Measurements from ENCODE around the gene SLX4.

The SLX4 gene

GRCh38 chr16:3580251-3580651 is 31.2 kb downstream of the SLX4 start:
- DNase-seq = no peak

GRCh38 chr16:3579776-3580175 is 31.6 kb downstream of the SLX4 start:
- DNase-seq = no peak

- DNase-seq = peak; percentile 82
These were observed 32.5 kb downstream of the SLX4 start for GRCh38 chr16:3578610-3579551.

- DNase-seq = peak; percentile 63
These were observed 33.3 kb downstream of the SLX4 start for GRCh38 chr16:3578121-3578520.

- DNase-seq = peak; percentile 65
These were observed 34.1 kb downstream of the SLX4 start, which contains the start of gene NLRC3 for GRCh38 chr16:3577302-3577752. Gene NLRC3 (minus strand): TSS chr16:3577403. CDS start chr16:3565036, 12,367 bp downstream.

- peak; percentile 18 for DNase-seq
These were observed 35.2 kb downstream of the SLX4 start for GRCh38 chr16:3576211-3576610.

GRCh38 chr16:3575491-3575890 is 35.9 kb downstream of the SLX4 start:
- DNase-seq = no peak

- DNase-seq = no peak
These were observed 37.2 kb downstream of the SLX4 start for GRCh38 chr16:3574195-3574594.

- no peak for DNase-seq
These were observed 38.1 kb downstream of the SLX4 start for GRCh38 chr16:3573146-3573815.

GRCh38 chr16:3570420-3571062 is 40.9 kb downstream of the SLX4 start:
- no peak for DNase-seq

- no peak for DNase-seq
These were observed 41.6 kb downstream of the SLX4 start for GRCh38 chr16:3569851-3570250.

- no peak for DNase-seq
These were observed 44.4 kb downstream of the SLX4 start for GRCh38 chr16:3566990-3567389.

GRCh38 chr16:3564889-3565141 is 46.6 kb downstream of the SLX4 start:
- DNase-seq = no peak

GRCh38 chr16:3564130-3564888 is 47.1 kb downstream of the SLX4 start:
- DNase-seq = no peak

GRCh38 chr16:3562914-3563480 is 48.4 kb downstream of the SLX4 start:
- no peak for DNase-seq

GRCh38 chr16:3561626-3562025 is 49.8 kb downstream of the SLX4 start:
- no peak for DNase-seq

- no peak for DNase-seq
These were observed 57.0 kb downstream of the SLX4 start for GRCh38 chr16:3554351-3554928.

- DNase-seq = no peak
These were observed 58.1 kb downstream of the SLX4 start for GRCh38 chr16:3553138-3553923.

GRCh38 chr16:3550851-3551847 is 60.3 kb downstream of the SLX4 start:
- DNase-seq = no peak

GRCh38 chr16:3549906-3550305 is 61.5 kb downstream of the SLX4 start:
- no peak for DNase-seq

All from activated CD4-positive, alpha-beta T cell treated with anti-CD3 and anti-CD28 coated beads, Interleukin-2, amount 50 U/mL, for 16 hours (primary cell).